K562 (cell line): ENCODE measurements around the gene TMEM203. TPM values are rescaled to one million over a fixed set of nuclear protein-coding genes. Genes with fewer than 3 reads are reported as not detected.

ENCODE experiments used
- E2F3 ChIP-seq: fragments of 250-450 bp; sonication (Bioruptor Pico); IDR thresholded peaks from 2 replicates; pipeline ENCODE4 v1.4.0; 2020; ENCODE audit warnings: mild to moderate bottlenecking
- THRAP3 ChIP-seq: fragments of 450-650 bp; IDR thresholded peaks from 2 replicates; pipeline ENCODE4 v1.6.1; 2016; ENCODE audit warnings: mild to moderate bottlenecking, inconsistent platforms, borderline replicate concordance
- polyA plus RNA-seq, 8 experiments: library from polyadenylated mRNA; depleted of rRNA in 4 of 8; stranded (reverse) in 5 of 8; unstranded in 3 of 8; fragments of >200 nt; fragmentation: Nextera tagmentation in 2 of 8; fragmentation: Illumina TruSeq in 1 of 8; extraction: Ambion mirVana in 2 of 8; extraction: Trizol in 1 of 8; gene quantifications; 2 replicates each; pipeline versions ENCODE4 v1.2.1 to v1.2.3, GENCODE V29; 2011 to 2014; ENCODE audit warnings: inconsistent platforms in 1 of 8, missing spikeins in 1 of 8
- total RNA-seq, 7 experiments: library from RNA; depleted of rRNA in 6 of 7; stranded (reverse); fragments of >200 nt in 6 of 7; fragmentation: Illumina TruSeq in 2 of 7; extraction: Trizol in 2 of 7; gene quantifications; 2 replicates each; pipeline versions ENCODE4 v1.2.1 to v1.2.3, GENCODE V29; 2011 to 2021; ENCODE audit warnings: low replicate concordance in 1 of 7
- TF ChIP-seq, protein P1 (sequence below): sonication (generic); formaldehyde crosslinking; IDR thresholded peaks from 2 replicates; pipeline ENCODE4 v1.8.0; 2022; ENCODE audit warnings: missing genetic modification reagents, mild to moderate bottlenecking, borderline replicate concordance
- TF ChIP-seq, protein P2 (sequence below): fragments of 450-650 bp; IDR thresholded peaks from 2 replicates; pipeline ENCODE4 v1.6.1; 2016; ENCODE audit warnings: borderline replicate concordance

TMEM203 gene
- total and polyA plus RNA-seq, 9 of the 15 experiments (the other 6 are each of a cell fraction or from before 2014, with no cell fraction given), result 8.8 to 59.5 (median 37.6) TPM

DNA sequence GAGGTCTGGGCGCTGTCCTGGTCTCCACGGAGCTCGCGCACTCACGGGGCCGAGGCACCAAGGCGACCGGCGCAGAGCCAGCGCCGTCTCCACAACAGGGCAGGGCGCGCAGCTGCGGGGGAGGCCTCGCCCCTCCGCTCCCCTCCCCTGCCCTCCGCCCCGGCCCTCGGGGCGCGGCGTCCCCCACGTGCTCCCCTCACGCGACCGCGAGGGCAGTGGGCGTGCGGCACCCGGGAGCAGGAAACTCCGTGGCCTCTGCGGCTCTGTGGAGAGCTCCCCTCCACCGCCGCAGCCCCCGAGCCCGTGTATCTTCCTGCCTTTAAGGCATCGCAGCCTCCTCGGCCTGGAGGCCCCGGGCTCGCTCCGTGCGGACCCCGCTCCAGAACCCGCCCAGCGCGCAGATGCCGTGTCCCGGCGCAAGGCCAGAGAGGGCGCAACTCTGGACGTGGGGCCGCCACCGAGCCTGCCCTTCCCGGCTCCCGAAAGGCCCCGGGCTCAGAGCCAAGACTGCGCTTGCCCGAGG lies 34.9 kb upstream of the TMEM203 start (continued):
- TF ChIP-seq, protein P1, sequence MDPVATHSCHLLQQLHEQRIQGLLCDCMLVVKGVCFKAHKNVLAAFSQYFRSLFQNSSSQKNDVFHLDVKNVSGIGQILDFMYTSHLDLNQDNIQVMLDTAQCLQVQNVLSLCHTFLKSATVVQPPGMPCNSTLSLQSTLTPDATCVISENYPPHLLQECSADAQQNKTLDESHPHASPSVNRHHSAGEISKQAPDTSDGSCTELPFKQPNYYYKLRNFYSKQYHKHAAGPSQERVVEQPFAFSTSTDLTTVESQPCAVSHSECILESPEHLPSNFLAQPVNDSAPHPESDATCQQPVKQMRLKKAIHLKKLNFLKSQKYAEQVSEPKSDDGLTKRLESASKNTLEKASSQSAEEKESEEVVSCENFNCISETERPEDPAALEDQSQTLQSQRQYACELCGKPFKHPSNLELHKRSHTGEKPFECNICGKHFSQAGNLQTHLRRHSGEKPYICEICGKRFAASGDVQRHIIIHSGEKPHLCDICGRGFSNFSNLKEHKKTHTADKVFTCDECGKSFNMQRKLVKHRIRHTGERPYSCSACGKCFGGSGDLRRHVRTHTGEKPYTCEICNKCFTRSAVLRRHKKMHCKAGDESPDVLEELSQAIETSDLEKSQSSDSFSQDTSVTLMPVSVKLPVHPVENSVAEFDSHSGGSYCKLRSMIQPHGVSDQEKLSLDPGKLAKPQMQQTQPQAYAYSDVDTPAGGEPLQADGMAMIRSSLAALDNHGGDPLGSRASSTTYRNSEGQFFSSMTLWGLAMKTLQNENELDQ, result no peak
- TF ChIP-seq, protein P2, sequence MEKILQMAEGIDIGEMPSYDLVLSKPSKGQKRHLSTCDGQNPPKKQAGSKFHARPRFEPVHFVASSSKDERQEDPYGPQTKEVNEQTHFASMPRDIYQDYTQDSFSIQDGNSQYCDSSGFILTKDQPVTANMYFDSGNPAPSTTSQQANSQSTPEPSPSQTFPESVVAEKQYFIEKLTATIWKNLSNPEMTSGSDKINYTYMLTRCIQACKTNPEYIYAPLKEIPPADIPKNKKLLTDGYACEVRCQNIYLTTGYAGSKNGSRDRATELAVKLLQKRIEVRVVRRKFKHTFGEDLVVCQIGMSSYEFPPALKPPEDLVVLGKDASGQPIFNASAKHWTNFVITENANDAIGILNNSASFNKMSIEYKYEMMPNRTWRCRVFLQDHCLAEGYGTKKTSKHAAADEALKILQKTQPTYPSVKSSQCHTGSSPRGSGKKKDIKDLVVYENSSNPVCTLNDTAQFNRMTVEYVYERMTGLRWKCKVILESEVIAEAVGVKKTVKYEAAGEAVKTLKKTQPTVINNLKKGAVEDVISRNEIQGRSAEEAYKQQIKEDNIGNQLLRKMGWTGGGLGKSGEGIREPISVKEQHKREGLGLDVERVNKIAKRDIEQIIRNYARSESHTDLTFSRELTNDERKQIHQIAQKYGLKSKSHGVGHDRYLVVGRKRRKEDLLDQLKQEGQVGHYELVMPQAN, result peak; percentile 91
- TF ChIP-seq THRAP3 (no peak), E2F3 (CRISPR knock-in tag) (0 out of 2 replicates have a peak, but pooled peaks have one; percentile 69)
